ENCODE results near the gene DCDC2C.

The DCDC2C gene

GRCh38 chr2:3672861-3673678, 30.3 kb upstream of the DCDC2C start:
- no peak for DNase-seq (ENCODE audit: low read depth in 2 of 3, low spot score in 2 of 3)

- no peak for DNase-seq (ENCODE audit: low read depth in 2 of 3, low spot score in 2 of 3)
Measured at GRCh38 chr2:3674066-3674845, 29.1 kb upstream of the DCDC2C start.

DNA sequence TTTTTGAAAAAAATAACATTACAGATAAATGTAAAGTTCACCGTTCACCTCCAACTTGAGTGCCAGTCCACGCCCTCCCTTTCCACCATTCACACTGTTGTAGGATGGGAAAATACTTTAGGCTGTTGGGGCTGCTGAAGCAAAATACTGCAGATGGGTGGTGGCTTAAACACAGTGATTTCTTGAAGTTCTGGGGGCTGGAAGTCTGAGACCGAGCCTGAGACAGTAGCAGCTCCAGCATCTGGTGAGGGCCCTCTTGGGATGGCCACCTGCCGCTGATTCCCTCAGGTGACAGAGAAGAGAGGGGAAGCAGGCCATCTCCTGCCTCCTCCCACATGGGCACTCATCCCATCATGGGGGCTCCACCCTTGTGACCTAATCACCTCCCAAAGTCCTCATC, 27.7 kb upstream of the DCDC2C start:
- DNase-seq (ENCODE audit: low read depth in 2 of 3, low spot score in 2 of 3) = no peak

- no peak for DNase-seq (ENCODE audit: low read depth in 2 of 3, low spot score in 2 of 3)
Measured at GRCh38 chr2:3677436-3677835, 25.9 kb upstream of the DCDC2C start.

DNA sequence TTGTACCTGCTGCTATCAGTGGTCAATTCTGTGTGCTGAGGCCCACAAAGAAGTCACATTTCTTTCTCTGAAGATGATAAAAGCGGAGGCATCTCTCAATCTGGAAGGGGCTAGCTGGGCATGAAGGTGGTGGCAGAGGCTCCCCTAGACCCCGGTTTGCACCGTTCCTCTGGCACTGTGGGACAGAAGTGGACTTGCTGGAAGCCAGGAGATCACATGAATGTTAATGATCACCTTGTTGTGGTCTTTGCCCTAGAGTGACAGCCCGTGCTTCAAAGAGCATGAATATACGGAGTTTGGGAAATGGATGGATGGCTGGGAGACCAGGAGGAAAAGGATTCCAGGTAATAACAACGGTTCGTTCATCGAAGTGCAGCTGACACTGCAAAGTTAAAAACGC, 25.2 kb upstream of the DCDC2C start:
- no peak for DNase-seq (ENCODE audit: low read depth in 2 of 3, low spot score in 2 of 3)

- no peak for DNase-seq (ENCODE audit: low read depth in 2 of 3, low spot score in 2 of 3)
Measured at GRCh38 chr2:3679180-3679579, 24.2 kb upstream of the DCDC2C start.

DNA sequence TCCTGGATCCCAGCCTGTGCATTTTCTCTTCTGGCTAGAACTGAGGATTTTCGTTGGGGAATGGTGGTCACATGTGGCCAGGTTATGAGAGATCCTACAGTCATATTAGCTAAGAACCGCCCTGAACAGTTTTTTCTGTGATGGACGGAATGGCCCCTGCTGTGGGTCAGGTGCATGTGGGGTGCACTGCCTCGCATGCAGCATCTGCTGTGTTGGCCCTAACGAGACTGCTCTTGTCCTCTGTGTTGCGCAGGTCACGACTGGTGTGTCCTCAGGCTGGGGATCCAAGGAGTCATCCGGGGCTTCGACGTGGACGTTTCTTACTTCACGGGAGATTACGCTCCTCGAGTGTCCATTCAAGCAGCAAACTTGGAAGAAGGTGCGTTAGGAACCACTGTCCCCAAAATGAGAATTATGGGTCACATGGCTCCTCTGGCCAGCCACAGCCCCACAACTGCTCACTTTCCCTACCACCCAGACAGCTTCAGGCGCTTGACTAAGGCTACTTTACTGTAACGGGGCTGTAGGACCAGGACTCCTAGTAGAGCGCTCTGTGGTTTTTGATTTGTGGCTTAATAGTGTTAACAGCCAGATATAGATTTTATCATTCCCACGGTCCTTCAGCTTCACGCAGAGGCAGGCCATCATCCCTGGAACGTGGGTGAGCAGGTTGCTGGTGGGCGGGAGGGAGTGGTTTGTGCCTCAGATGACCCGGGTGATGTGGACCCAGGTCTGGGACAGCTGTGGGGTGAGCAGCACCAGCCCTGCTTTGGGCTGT, 23.6 kb upstream of the DCDC2C start:
- DNase-seq (ENCODE audit: low read depth in 2 of 3, low spot score in 2 of 3) = no peak

DNA sequence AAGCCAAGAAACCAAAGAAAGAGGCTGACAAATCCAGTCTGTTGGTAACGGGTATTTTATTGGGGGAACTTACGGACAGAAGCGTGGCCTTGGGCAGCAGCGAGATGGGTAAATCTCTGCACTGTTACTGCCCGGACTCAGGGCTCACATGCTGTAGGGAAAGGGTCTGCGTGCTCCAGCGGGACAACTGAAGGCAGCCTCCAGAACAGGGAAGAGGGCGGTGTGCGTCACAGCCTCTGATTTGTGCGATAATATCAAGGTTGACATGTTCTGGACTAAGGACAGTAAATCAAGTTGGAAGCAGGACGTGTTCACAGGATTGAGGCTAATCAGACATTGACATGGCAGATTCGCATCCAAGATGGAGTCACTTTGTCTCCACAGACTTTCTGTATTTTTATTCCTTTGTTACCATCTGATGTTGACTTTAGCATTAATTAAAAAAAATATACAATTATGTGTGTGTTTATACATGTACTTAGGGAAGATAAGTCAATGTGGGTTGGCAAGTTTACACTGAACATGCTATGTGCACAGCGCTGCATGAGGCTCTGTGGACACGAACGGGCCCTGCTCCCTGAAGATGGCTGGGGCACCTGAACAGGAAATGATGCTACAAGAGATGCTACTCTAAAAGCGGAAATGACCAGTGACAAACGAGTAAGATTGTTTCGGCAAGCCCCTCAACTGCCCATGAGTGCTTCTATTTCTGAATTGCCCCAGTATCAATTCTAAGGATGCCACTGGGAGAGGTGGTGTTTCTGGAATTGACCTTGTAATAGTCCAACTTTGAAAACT, 22.6 kb upstream of the DCDC2C start:
- DNase-seq (ENCODE audit: low read depth in 2 of 3, low spot score in 2 of 3) = no peak

GRCh38 chr2:3681625-3682024, 21.8 kb upstream of the DCDC2C start:
- no peak for DNase-seq (ENCODE audit: low read depth in 2 of 3, low spot score in 2 of 3)

DNA sequence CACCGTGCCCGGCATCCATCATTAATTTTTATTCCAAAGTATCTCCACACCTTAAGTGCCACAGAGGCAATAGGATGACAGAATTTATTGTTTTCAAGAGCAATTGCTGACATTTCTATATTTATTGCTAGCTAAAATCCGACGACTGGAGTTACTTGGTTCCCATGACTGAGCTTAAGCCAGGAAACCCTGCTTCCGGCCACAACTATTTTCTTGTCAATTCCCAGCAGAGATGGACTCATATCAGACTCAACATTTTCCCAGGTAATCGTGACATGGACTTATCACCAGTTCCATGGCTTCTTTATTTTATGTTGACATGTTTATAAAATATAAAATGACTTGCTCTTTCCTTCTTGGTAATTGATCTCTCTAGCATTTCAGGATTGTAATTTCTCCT, 20.6 kb upstream of the DCDC2C start:
- DNase-seq (ENCODE audit: low read depth in 2 of 3, low spot score in 2 of 3) = no peak

DNA sequence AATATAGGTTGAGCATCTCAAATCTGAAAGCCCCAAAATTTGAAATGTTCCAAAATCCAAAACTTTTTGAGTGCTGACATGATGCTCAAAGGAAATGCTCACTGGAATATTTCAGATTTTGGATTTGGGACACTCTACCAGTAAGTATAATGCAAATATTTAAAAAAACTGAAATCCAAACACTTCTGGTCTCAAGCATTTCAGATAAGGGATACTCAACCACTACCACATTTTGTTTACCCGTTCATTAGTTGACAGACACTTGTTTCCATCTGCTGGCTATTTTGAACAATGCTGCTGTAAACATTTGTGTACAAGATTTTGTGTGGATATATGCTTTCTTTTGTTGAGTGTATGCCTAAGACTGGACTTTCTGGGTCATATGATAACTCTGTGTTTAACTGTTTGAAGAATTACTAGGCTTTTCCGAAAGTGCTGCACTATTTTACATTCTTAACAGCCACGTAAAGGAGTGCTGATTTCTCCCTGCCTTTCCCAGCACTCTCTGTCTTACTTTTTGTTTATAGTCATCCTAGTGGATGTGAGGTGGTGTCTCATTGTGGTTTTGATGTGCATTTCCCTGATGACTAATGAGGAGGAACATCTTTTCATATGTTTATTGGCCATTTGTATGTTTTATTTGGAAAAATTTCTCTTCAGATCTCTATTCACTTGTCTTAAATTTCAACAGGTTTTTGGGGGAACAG, 19.5 kb upstream of the DCDC2C start:
- no peak for DNase-seq (ENCODE audit: low read depth in 2 of 3, low spot score in 2 of 3)

DNA sequence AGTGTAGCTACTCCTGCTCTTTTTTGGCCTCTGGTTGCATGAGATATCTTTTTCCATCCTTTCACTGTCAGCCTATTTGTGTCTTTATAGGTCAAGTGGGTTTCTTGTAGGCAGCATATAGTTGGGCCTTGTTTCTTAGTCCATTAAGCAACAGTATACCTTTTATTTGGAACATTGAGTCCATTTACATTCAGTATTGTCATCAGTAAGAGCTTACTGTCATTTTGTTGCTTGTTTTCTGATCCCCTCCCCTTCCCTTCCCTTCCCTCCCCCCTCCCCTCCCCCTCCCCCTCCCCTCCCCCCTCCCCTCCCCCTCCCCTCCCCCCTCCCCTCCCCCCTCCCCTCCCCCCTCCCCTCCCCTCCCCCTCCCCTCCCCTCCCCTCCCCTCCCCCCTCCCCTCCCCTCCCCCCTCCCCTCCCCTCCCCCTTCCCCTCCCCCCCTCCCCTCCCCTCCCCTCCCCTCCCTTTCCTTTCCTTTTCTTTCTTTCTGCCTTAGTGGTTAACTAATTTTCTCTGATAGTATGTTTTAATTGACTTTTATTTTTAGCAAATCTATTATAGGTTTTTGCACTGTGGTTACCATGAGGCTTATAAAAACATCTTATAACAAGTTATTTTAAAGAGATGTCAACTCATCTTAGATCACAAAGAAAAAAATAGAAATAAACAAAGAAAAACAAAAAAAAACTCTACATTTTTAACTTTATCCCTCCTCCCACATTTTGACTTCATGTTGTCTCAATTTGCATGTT, 13.2 kb upstream of the DCDC2C start:
- no peak for DNase-seq (ENCODE audit: low read depth in 2 of 3, low spot score in 2 of 3)

DNA sequence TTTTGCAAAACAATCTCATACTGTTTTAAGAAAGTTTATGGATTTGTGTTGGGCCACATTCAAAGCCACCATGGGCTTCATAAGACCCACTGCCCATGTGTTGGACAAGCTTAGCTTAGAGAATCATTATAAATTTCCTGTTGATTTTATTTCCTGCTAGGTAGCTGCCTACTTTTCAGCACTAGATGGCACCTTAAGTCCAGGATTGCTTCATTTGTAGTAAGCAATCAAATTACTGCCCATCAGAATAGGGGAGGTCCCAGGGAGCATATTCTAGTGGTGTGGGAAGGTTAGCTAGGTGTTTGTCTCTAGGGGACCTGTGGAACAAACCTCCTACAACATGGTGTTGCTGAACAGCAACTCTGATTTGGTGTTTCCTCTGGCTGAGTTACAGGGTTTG, 11.0 kb upstream of the DCDC2C start:
- DNase-seq (ENCODE audit: low read depth in 2 of 3, low spot score in 2 of 3) = no peak

GRCh38 chr2:3696545-3696944, 6.8 kb upstream of the DCDC2C start:
- DNase-seq (ENCODE audit: low read depth in 2 of 3, low spot score in 2 of 3) = no peak

DNA sequence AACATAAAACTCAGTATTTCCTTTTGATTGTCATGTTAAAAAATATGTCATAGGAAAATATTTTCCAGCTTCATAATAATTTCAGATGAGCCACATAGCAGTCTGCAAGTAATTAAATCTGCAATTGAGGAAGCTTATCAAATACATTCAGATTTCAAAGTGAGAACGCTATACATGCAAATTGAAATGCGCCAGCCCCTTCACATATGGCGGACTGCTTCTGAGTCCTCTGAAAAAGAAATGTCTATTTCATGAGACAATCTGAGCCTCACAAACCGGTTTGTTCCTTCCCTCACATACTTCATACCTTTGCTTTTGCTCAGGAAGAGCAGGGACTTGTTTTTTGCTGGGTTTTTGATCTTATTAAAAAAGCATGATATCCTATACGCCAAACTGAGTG, 2.3 kb upstream of the DCDC2C start:
- DNase-seq (ENCODE audit: low read depth in 2 of 3, low spot score in 2 of 3) = no peak

- DNase-seq (ENCODE audit: low read depth in 2 of 3, low spot score in 2 of 3) = no peak
Measured at GRCh38 chr2:3703757-3704355, 481 bp downstream of the DCDC2C start.

- no peak for DNase-seq (ENCODE audit: low read depth in 2 of 3, low spot score in 2 of 3)
Measured at GRCh38 chr2:3704692-3705091, 1.3 kb downstream of the DCDC2C start.

DNA sequence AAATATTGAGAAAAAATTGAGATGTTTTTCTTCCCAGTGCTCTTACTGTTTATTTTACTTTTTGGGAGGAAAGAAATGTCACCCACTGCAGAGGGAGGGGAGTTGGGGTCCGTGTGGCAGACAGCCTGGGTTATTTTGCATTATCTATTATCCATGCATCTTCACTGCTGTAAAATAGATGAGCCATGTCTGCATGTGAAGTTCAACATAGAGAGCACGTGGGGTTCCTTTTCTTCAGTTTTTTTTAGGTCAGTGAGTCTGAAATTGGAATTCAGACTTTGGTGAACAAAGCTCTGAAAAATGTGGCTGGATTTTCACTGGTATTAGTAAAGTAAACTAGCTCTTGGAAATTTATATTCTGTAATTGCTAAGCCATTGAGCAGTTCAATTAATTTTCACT, 2.4 kb downstream of the DCDC2C start:
- DNase-seq (ENCODE audit: low read depth in 2 of 3, low spot score in 2 of 3) = no peak

- no peak for DNase-seq (ENCODE audit: low read depth in 2 of 3, low spot score in 2 of 3)
Measured at GRCh38 chr2:3706892-3707291, 3.5 kb downstream of the DCDC2C start.
